ENCODE results near the gene ATXN10. TPM values are rescaled to one million over a fixed set of nuclear protein-coding genes. Genes with fewer than 3 reads are reported as not detected.
A peak's percentile ranks its signal among the peaks of the same experiment; 100 is the strongest.

ATXN10 gene
- total RNA-seq, 1 donor from 2014 or later: 106 TPM

DNA sequence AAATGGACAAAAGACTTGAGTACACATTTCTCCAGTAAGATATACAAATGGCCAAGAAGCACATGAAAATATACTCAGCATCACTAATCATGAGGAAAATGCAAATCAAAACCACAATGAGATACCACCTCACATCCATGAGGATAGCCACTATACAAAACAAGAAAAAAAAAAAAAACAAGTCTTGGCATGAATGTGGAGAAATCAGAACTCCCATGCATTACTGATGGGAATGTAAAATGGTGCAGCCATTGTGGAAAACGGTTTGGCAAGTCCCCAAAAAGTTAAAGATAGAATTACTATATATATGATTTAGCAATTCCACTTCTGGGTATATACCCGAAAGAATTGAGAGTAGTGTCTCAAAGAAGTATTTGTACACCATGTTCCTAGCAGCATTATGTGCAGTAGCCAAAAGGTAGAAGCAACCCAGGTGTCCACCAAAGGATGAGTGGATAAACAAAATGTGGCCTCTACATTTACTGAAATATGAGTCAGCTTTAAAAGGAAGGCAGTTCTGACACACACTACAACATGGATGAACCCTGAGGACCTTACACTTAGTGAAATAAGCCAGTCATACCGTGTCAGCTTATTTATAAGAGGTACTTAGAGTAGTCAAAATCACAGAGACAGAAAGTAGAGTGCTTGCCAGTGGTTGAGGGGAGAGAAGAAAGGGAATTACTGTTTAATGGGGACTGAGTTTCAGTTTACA, 159.1 kb downstream of the ATXN10 start:
- ATAC-seq (no peak), DNase-seq (no peak)
- Histone ChIP-seq H3K36me3 (peaks cover 15% of the 10 kb centered on the region), H3K4me3 (no peak overlapping the region), H3K4me1 (no peaks in the 10 kb centered on the region), H3K27ac (no peak overlapping the region), H3K27me3 (ENCODE audit: low read depth) (no peaks in the 10 kb centered on the region), H3K9me3 (no peaks in the 10 kb centered on the region)
- TF ChIP-seq, protein P1, sequence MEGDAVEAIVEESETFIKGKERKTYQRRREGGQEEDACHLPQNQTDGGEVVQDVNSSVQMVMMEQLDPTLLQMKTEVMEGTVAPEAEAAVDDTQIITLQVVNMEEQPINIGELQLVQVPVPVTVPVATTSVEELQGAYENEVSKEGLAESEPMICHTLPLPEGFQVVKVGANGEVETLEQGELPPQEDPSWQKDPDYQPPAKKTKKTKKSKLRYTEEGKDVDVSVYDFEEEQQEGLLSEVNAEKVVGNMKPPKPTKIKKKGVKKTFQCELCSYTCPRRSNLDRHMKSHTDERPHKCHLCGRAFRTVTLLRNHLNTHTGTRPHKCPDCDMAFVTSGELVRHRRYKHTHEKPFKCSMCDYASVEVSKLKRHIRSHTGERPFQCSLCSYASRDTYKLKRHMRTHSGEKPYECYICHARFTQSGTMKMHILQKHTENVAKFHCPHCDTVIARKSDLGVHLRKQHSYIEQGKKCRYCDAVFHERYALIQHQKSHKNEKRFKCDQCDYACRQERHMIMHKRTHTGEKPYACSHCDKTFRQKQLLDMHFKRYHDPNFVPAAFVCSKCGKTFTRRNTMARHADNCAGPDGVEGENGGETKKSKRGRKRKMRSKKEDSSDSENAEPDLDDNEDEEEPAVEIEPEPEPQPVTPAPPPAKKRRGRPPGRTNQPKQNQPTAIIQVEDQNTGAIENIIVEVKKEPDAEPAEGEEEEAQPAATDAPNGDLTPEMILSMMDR (IDR thresholded peaks at IDR 0.05): no peak
- intact Hi-C loops (cut with DNase I): no loop called here

DNA sequence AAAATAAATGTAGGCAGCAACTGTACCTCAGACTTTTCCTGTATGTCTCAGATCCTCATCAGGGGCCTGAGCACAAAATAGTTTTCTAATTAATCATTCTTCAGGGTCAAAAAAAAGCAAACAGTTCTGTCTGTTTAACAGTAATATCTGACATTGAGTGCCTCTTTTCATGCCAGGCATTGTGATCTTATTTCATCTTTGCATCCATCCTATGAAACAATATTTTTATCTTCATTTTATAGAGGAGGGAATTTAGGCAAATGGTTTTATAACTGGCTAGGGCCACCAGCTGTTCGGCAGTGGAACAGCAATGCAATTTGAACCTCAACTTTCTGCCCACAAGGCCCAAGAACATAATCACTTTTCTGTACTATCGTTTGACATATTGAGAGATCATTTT, 159.8 kb downstream of the ATXN10 start:
- TF ChIP-seq, protein P1 (IDR thresholded peaks at IDR 0.05): peak; percentile 37
- Histone ChIP-seq H3K36me3 (peaks cover 15% of the 10 kb centered on the region), H3K9me3 (no peaks in the 10 kb centered on the region), H3K27me3 (ENCODE audit: low read depth) (no peaks in the 10 kb centered on the region), H3K27ac (no peak overlapping the region), H3K4me1 (no peaks in the 10 kb centered on the region), H3K4me3 (no peak overlapping the region)
- intact Hi-C loops (cut with DNase I): no loop called here
- no peak for DNase-seq
- peak in 1 of 2 donors; percentile 35 for ATAC-seq

DNA sequence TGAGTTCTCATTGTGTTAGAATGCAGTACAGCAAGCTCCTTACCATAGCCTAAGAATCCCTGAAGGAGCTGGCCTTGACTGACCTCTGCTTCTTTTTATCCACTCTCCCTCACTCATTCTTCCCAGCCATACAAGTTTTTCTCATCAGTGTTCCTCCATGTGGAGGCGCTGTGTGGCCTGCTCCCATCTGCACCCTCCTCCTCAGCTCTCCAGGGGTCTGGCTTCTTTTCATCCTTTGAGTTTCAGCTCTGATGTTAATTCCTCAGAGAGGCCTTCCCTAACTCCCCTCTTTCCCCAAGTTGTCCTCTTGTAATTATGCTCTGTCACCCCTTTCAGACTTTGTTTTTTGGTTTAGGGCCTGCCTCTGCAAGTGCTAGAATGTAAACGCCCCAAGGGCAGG, 160.5 kb downstream of the ATXN10 start:
- intact Hi-C loops (cut with DNase I): no loop called here
- H3K4me1 ChIP-seq: no peaks in the 10 kb centered on the region
- H3K27me3 ChIP-seq (ENCODE audit: low read depth): no peaks in the 10 kb centered on the region
- no peaks in the 10 kb centered on the region for H3K9me3 ChIP-seq
- no peak overlapping the region for H3K4me3 ChIP-seq
- H3K27ac ChIP-seq: no peak overlapping the region
- TF ChIP-seq, protein P1 (IDR thresholded peaks at IDR 0.05): no peak
- no peak for DNase-seq
- ATAC-seq: peak in 1 of 2 donors; percentile 11
- H3K36me3 ChIP-seq: peaks cover 15% of the 10 kb centered on the region

DNA sequence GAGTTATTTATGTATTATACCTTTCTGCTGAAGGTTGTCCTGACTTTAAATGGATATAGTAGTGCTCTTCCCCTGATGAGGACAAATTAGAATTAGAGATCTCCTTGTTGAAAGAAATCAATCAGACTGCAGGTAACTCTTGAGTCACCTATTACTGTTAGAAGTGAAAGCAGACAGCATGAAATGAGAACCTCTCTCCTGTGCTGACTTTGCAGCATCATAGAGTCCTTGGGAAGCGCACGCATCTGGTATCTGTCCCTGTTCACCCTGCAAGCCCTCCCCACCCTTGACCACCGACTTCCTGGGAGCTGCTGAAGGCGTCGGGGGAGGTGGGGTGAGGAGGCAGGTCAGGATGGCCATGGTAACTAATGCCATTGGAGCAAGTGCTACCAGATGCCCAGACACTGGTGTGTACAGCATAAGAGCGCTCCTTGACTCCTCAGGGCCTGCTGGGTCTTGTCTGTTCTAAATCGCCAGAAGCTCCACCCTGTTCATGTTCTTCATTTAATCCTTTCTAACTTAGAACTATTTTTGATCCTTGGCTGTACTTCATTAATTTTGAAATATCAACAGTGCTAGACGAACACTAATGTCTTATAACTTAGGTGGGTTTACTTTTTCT, 161.4 kb downstream of the ATXN10 start:
- H3K27ac ChIP-seq: no peak overlapping the region
- peaks cover 15% of the 10 kb centered on the region for H3K36me3 ChIP-seq
- no peak for ATAC-seq
- no peaks in the 10 kb centered on the region for H3K9me3 ChIP-seq
- no peaks in the 10 kb centered on the region for H3K27me3 ChIP-seq (ENCODE audit: low read depth)
- TF ChIP-seq, protein P1 (IDR thresholded peaks at IDR 0.05): no peak
- intact Hi-C loops (cut with DNase I): no loop called here
- H3K4me3 ChIP-seq: no peak overlapping the region
- no peak for DNase-seq
- H3K4me1 ChIP-seq: peaks cover 2% of the 10 kb centered on the region

DNA sequence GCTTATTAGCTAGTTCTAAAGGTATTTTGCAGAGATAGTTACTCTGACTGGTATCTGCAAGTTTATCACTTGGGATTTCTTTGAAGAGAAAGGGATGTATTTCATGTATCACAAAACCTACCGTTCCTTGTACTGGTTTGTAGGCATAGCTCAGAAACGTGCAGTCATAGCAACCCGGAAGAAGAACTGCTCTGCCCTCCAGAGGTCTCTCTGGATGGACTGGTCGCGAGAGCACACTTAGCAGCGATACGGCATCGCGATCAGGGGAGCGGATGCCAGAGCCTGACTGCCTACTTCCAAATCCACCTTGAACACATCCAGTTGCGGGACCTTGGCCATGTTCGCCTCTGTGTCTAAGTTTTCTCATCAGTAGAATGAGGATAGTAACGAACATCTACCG, 162.0 kb downstream of the ATXN10 start:
- ATAC-seq (no peak), DNase-seq (no peak)
- Histone ChIP-seq H3K9me3 (no peaks in the 10 kb centered on the region), H3K27ac (no peak overlapping the region), H3K36me3 (peaks cover 15% of the 10 kb centered on the region), H3K27me3 (ENCODE audit: low read depth) (no peaks in the 10 kb centered on the region), H3K4me3 (no peak overlapping the region), H3K4me1 (peaks cover 6% of the 10 kb centered on the region)
- TF ChIP-seq, protein P1 (IDR thresholded peaks at IDR 0.05): no peak
- intact Hi-C loops (cut with DNase I): no loop called here

Measured in lower lobe of right lung (tissue), 2 donors.